HG03469 (cell line): ENCODE results near the gene PAK4.

Source experiments
- ATAC-seq: cut with Tn5 transposase; IDR thresholded peaks from one replicate; pipeline ENCODE4 v1.9.1; 2021; ENCODE audit warnings: mild to moderate bottlenecking, moderate library complexity, moderate number of reproducible peaks; ENCODE audit not compliant: unreplicated experiment

The PAK4 gene

GRCh38 chr19:39145180-39145953 is 19.8 kb downstream of the PAK4 start:
- ATAC-seq = no peak

- ATAC-seq = no peak
Measured at GRCh38 chr19:39146091-39146490, 20.5 kb downstream of the PAK4 start.

GRCh38 chr19:39146686-39147450 is 21.3 kb downstream of the PAK4 start:
- ATAC-seq = no peak

- no peak for ATAC-seq
Measured at GRCh38 chr19:39147480-39147879, 21.9 kb downstream of the PAK4 start.

GRCh38 chr19:39148939-39149529 is 23.4 kb downstream of the PAK4 start:
- ATAC-seq = no peak

GRCh38 chr19:39150235-39150634 is 24.6 kb downstream of the PAK4 start:
- ATAC-seq = no peak

GRCh38 chr19:39150807-39151600 is 25.4 kb downstream of the PAK4 start:
- no peak for ATAC-seq

- ATAC-seq = no peak
Measured at GRCh38 chr19:39152066-39152465, 26.5 kb downstream of the PAK4 start.

- ATAC-seq = no peak
Measured at GRCh38 chr19:39154100-39154628, 28.6 kb downstream of the PAK4 start.

GRCh38 chr19:39154629-39155100 is 29.1 kb downstream of the PAK4 start:
- ATAC-seq = no peak

- ATAC-seq = no peak
Measured at GRCh38 chr19:39155114-39155700, 29.6 kb downstream of the PAK4 start.

GRCh38 chr19:39155741-39156140 is 30.2 kb downstream of the PAK4 start:
- ATAC-seq = no peak

- ATAC-seq = no peak
Measured at GRCh38 chr19:39156326-39157230, 31.0 kb downstream of the PAK4 start.

GRCh38 chr19:39157275-39157996 is 31.9 kb downstream of the PAK4 start:
- no peak for ATAC-seq

GRCh38 chr19:39157997-39158389 is 32.4 kb downstream of the PAK4 start:
- ATAC-seq = no peak

GRCh38 chr19:39158646-39159260 is 33.2 kb downstream of the PAK4 start:
- ATAC-seq = no peak

GRCh38 chr19:39160523-39160861 is 34.9 kb downstream of the PAK4 start:
- no peak for ATAC-seq
